Measurements from ENCODE around the gene HEXIM2.

- TF ChIP-seq CTCF (IDR thresholded peaks at IDR 0.05) (no peak), POLR2A (IDR thresholded peaks at IDR 0.05) (no peak)
Observed at GRCh38 chr17:45197108-45197507, 35.4 kb downstream of the HEXIM2 start.

Measured in heart left ventricle (tissue), 13 donors.